Liver (tissue), 9 donors: ENCODE data around the gene TLE7. TPM values are rescaled to one million over a fixed set of nuclear protein-coding genes. Genes with fewer than 3 reads are reported as not detected.

Experiments used
- DNase-seq: peaks from one replicate; pipeline ENCODE4 v3.0.0-alpha.2; 2017; ENCODE audit warnings: low spot score
- H3K27ac ChIP-seq, 2 donors: one replicate each; pipeline ENCODE4 v1.7.0; 2013; ENCODE audit warnings: inconsistent platforms in 2 of 2, low read length in 2 of 2, control low read depth in 1 of 2, low read depth in 1 of 2, mild to moderate bottlenecking in 1 of 2
- H3K27me3 ChIP-seq, 4 donors: one replicate each; pipeline versions ENCODE4 v1.6.1 to v1.7.0; 2013; ENCODE audit warnings: low read length in 3 of 4, inconsistent platforms in 1 of 4, mild to moderate bottlenecking in 1 of 4, moderate library complexity in 1 of 4; ENCODE audit not compliant: control insufficient read depth in 4 of 4, insufficient read depth in 4 of 4
- H3K36me3 ChIP-seq, 4 donors: one replicate each; pipeline versions ENCODE4 v1.6.1 to v1.7.0; 2013; ENCODE audit warnings: low read length in 3 of 4, mild to moderate bottlenecking in 3 of 4, low read depth in 1 of 4, moderate library complexity in 1 of 4; ENCODE audit not compliant: control insufficient read depth in 4 of 4, insufficient read depth in 3 of 4
- H3K4me1 ChIP-seq, 4 donors: one replicate each; pipeline versions ENCODE4 v1.6.1 to v1.7.0; 2013; ENCODE audit warnings: low read length in 3 of 4, mild to moderate bottlenecking in 3 of 4, moderate library complexity in 1 of 4; ENCODE audit not compliant: control insufficient read depth in 4 of 4, insufficient read depth in 4 of 4
- H3K4me3 ChIP-seq, 3 donors: one replicate each; pipeline versions ENCODE4 v1.6.1 to v1.7.0; 2013; ENCODE audit warnings: low read length in 3 of 3, control low read depth in 1 of 3, low read depth in 1 of 3, mild to moderate bottlenecking in 1 of 3
- H3K9ac ChIP-seq, 2 donors: one replicate each; pipeline ENCODE4 v1.7.0; 2013; ENCODE audit warnings: low read length in 2 of 2, mild to moderate bottlenecking in 2 of 2, moderate library complexity in 2 of 2, control low read depth in 1 of 2, low read depth in 1 of 2
- H3K9me3 ChIP-seq, 4 donors: one replicate each; pipeline versions ENCODE4 v1.6.1 to v1.7.0; 2013; ENCODE audit warnings: low read length in 3 of 4; ENCODE audit not compliant: control insufficient read depth in 4 of 4
- EGR1 ChIP-seq, 2 donors: IDR thresholded peaks; 2 replicates each; pipeline ENCODE4 v1.6.1; 2016 to 2018; ENCODE audit warnings: antibody characterized with exemption in 2 of 2, low read depth in 2 of 2
- FOXA1 ChIP-seq: IDR thresholded peaks from 2 replicates; pipeline ENCODE4 v1.6.1; 2016; ENCODE audit warnings: antibody characterized with exemption
- FOXA2 ChIP-seq: IDR thresholded peaks from 2 replicates; pipeline ENCODE4 v1.6.1; 2016; ENCODE audit warnings: antibody characterized with exemption
- GABPA ChIP-seq, 2 donors: IDR thresholded peaks in 1 of 2; conservative IDR thresholded peaks in 1 of 2; 2 replicates each; pipeline ENCODE4 v1.6.1; 2016; ENCODE audit warnings: antibody characterized with exemption in 2 of 2, mild to moderate bottlenecking in 1 of 2, moderate library complexity in 1 of 2
- HNF4A ChIP-seq, 2 donors: conservative IDR thresholded peaks; 2 replicates each; pipeline ENCODE4 v1.6.1; 2016; ENCODE audit warnings: antibody characterized with exemption in 2 of 2, mild to moderate bottlenecking in 2 of 2
- HNF4G ChIP-seq: IDR thresholded peaks from 2 replicates; pipeline ENCODE4 v1.6.1; 2016; ENCODE audit warnings: antibody characterized with exemption
- NR2F2 ChIP-seq: IDR thresholded peaks from 2 replicates; pipeline ENCODE4 v1.6.1; 2016; ENCODE audit warnings: antibody characterized with exemption
- RAD21 ChIP-seq, 2 donors: IDR thresholded peaks; 2 replicates each; pipeline ENCODE4 v1.6.1; 2016; ENCODE audit warnings: antibody characterized with exemption in 2 of 2, mild to moderate bottlenecking in 2 of 2
- SP1 ChIP-seq: IDR thresholded peaks from 2 replicates; pipeline ENCODE4 v1.6.1; 2018; ENCODE audit warnings: antibody characterized with exemption, mild to moderate bottlenecking
- YY1 ChIP-seq: IDR thresholded peaks from 2 replicates; pipeline ENCODE4 v1.6.1; 2016; ENCODE audit warnings: antibody characterized with exemption, mild to moderate bottlenecking
- WGBS: extraction: QIAGEN DNeasy Blood & Tissue Kit; methylation state at CpG from one replicate; pipeline ENCODE4 v1.1.7; 2013; 5-methylcytosine and 5-hydroxymethylcytosine counted together
- polyA plus RNA-seq, 2 donors: library from polyadenylated mRNA; stranded (reverse) in 1 of 2; unstranded in 1 of 2; fragments of 200-250 nt in 1 of 2; fragments of >200 nt in 1 of 2; fragmentation: Nextera tagmentation in 1 of 2; extraction: Ambion mirVana in 1 of 2; gene quantifications; one replicate each; pipeline versions ENCODE4 v1.2.1 to v1.2.3, GENCODE V29; 2013 to 2015
- total RNA-seq, 2 donors: library from RNA; depleted of rRNA; stranded (reverse); fragments of >200 nt; gene quantifications; one replicate each; pipeline ENCODE4 v1.2.3, GENCODE V29; 2014
- TF ChIP-seq, protein P1 (sequence below): IDR thresholded peaks from 2 replicates; pipeline ENCODE4 v1.6.1; 2016; ENCODE audit warnings: antibody characterized with exemption
- TF ChIP-seq, protein P2 (sequence below): IDR thresholded peaks from 2 replicates; pipeline ENCODE4 v1.6.1; 2016; ENCODE audit warnings: antibody characterized with exemption
- TF ChIP-seq, protein P3 (sequence below): IDR thresholded peaks from 2 replicates; pipeline ENCODE4 v1.6.1; 2016; ENCODE audit warnings: antibody characterized with exemption
- TF ChIP-seq, protein P4 (sequence below): fragments of 150-350 bp; IDR thresholded peaks from 2 replicates; pipeline ENCODE4 v1.5.1; 2017; ENCODE audit warnings: improper control_type of control experiment, low read depth, low read length; ENCODE audit not compliant: missing input control
- donor health status: healthy.
- donor health status: healthy.
- donor health status: healthy.
- donor health status: healthy.
- donor health status: healthy.

TLE7 gene
- total and polyA plus RNA-seq, 4 donors, result not detected

DNA sequence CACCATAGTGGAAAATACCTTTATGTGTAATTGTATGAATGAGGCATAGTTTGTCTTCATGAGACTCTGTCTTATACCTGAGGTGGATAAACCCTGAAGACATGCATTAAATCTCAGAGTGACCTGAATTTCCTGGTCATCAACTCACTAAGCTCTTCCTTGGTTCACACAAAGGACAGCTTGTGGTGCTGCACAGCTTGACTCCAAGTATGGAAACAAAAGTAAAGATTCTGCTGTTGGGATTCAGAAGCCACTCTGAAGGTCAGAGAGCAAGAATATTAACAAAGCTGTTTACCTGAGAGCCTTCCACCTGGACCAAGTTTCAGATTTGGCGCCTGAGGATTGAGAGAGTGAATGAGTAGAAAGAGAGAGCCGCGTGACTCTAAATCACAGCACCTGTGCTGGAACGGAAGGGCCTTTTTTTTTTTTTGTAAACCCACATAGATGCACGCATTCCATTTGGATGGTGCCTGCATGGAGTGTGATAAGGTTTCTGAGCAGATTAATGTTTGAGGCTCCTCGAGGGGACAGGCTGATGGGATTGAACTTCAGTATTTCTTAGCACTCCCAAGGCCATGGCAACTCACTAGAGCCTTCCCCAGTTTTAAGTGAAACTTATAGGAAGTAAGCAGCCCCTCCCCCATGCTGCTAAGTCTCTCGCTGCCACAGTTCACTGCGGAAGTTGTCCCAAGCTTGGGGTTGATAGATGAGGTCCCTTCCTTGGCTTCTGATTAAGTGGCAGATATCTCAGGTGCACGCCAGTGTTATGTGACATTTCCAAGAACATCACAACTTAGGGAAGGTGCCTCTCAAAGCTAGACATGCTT lies 54.6 kb downstream of the TLE7 start:
- Histone ChIP-seq H3K9ac (no peak overlapping the region), H3K9me3 (no peaks in the 10 kb centered on the region), H3K27me3 (peaks cover 0 to 3% (median 0%) of the 10 kb centered on the region in 4 donors), H3K4me3 (no peak overlapping the region), H3K4me1 (no peaks in the 10 kb centered on the region), H3K36me3 (no peaks in the 10 kb centered on the region), H3K27ac (no peak overlapping the region)
- 15% methylated on average over 9 of the region's 9 CpGs for WGBS
- TF ChIP-seq NR2F2, result no peak
- TF ChIP-seq GABPA (IDR thresholded peaks at IDR 0.05 in 1 of 2, conservative IDR thresholded peaks at IDR 0.05 in 1 of 2), result no peak
- TF ChIP-seq, protein P1, sequence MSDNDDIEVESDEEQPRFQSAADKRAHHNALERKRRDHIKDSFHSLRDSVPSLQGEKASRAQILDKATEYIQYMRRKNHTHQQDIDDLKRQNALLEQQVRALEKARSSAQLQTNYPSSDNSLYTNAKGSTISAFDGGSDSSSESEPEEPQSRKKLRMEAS, result no peak
- no peak for TF ChIP-seq HNF4A (conservative IDR thresholded peaks at IDR 0.05)
- no peak for TF ChIP-seq EGR1 (IDR thresholded peaks at IDR 0.05; ENCODE audit: low read depth in 2 of 2)
- TF ChIP-seq RAD21 (IDR thresholded peaks at IDR 0.05), result no peak
- TF ChIP-seq YY1, result no peak
- no peak for TF ChIP-seq HNF4G
- DNase-seq, result no peak

DNA sequence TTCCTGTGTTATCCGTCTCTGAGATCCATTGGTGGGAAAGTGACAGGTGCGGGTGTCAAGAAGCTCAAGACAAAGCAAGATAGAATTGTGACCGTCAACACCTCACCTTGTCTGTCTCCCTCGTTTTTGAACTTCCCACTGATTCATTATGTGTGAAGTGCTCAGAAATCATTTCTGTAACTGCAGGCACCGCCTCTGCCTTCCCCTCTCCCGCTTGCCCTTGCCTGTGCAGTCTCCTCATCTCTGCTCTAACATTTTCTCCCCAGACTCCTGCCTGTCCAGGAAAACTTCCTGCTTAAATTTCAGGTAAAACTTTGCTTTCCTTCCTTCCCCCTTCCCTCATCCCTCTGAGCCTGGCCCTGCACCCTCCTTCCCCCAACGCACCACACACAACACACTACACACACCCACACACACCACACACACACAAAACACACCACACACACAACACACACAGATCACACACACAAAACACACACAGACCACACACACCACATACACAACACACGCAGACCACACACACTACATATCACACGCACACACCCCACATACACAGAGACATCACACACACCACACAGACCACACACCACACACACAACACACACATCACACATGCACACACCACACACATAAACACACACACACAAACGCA lies 57.7 kb downstream of the TLE7 start:
- H3K4me3 ChIP-seq, result no peak overlapping the region
- no peak for TF ChIP-seq YY1
- no peak for TF ChIP-seq FOXA1
- no peak for TF ChIP-seq HNF4A (conservative IDR thresholded peaks at IDR 0.05)
- TF ChIP-seq, protein P2, sequence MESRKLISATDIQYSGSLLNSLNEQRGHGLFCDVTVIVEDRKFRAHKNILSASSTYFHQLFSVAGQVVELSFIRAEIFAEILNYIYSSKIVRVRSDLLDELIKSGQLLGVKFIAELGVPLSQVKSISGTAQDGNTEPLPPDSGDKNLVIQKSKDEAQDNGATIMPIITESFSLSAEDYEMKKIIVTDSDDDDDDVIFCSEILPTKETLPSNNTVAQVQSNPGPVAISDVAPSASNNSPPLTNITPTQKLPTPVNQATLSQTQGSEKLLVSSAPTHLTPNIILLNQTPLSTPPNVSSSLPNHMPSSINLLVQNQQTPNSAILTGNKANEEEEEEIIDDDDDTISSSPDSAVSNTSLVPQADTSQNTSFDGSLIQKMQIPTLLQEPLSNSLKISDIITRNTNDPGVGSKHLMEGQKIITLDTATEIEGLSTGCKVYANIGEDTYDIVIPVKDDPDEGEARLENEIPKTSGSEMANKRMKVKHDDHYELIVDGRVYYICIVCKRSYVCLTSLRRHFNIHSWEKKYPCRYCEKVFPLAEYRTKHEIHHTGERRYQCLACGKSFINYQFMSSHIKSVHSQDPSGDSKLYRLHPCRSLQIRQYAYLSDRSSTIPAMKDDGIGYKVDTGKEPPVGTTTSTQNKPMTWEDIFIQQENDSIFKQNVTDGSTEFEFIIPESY, result no peak
- no peak for TF ChIP-seq HNF4G
- TF ChIP-seq RAD21 (IDR thresholded peaks at IDR 0.05), result no peak
- TF ChIP-seq FOXA2, result no peak
- TF ChIP-seq, protein P3, sequence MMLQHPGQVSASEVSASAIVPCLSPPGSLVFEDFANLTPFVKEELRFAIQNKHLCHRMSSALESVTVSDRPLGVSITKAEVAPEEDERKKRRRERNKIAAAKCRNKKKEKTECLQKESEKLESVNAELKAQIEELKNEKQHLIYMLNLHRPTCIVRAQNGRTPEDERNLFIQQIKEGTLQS, result no peak
- no peaks in the 10 kb centered on the region for H3K4me1 ChIP-seq
- H3K27me3 ChIP-seq, result peaks cover 0 to under 1% (median 0%) of the 10 kb centered on the region in 4 donors
- no peaks in the 10 kb centered on the region for H3K36me3 ChIP-seq
- WGBS, result 64% methylated on average over 10 of the region's 10 CpGs
- H3K9me3 ChIP-seq, result no peaks in the 10 kb centered on the region
- DNase-seq, result no peak
- no peak overlapping the region for H3K9ac ChIP-seq
- no peak overlapping the region for H3K27ac ChIP-seq

DNA sequence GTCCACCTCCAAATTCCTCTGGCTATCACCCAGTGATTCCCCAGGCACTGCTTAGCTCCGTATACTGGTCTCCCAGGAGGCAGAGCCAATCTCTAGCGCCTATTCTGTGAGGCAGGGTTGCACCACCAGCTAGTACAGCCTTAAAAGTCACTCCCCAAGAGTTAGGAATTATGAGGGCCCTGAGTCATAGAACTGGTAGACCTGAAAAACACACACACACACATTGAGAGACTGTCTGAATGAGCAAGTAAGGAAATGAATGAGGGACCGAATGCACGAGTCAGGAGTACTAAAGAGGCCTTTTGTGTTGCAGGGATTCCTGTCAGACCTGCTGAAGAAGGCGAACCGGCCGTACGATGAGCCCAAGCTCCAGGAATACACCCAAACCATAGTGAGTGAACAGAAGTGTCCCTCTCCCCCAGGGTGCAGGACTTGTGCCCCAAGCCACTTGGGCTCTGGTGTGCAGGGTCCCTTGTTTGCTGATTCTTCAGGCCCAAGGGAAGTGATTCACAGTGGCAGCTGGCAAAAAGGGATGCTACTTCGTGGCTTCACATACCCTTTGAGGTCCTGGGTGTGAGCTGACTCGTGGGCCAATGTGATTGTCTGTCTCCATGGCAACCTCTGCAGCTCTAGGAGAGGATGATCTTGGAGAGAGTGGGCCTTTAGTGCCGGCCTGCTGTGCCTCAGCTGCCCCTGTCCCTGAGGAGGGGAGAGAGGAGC lies 58.6 kb downstream of the TLE7 start:
- Histone ChIP-seq H3K27me3 (no peaks in the 10 kb centered on the region), H3K27ac (no peak overlapping the region), H3K4me3 (no peak overlapping the region), H3K9ac (no peak overlapping the region), H3K36me3 (no peaks in the 10 kb centered on the region), H3K4me1 (no peaks in the 10 kb centered on the region), H3K9me3 (no peaks in the 10 kb centered on the region)
- no peak for TF ChIP-seq FOXA2
- TF ChIP-seq NR2F2, result no peak
- TF ChIP-seq, protein P3, result no peak
- no peak for TF ChIP-seq RAD21 (IDR thresholded peaks at IDR 0.05)
- TF ChIP-seq, protein P4, sequence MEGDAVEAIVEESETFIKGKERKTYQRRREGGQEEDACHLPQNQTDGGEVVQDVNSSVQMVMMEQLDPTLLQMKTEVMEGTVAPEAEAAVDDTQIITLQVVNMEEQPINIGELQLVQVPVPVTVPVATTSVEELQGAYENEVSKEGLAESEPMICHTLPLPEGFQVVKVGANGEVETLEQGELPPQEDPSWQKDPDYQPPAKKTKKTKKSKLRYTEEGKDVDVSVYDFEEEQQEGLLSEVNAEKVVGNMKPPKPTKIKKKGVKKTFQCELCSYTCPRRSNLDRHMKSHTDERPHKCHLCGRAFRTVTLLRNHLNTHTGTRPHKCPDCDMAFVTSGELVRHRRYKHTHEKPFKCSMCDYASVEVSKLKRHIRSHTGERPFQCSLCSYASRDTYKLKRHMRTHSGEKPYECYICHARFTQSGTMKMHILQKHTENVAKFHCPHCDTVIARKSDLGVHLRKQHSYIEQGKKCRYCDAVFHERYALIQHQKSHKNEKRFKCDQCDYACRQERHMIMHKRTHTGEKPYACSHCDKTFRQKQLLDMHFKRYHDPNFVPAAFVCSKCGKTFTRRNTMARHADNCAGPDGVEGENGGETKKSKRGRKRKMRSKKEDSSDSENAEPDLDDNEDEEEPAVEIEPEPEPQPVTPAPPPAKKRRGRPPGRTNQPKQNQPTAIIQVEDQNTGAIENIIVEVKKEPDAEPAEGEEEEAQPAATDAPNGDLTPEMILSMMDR, result no peak
- TF ChIP-seq SP1, result no peak
- no peak for DNase-seq
- 70% methylated on average over 11 of the region's 11 CpGs for WGBS
